ENCODE results near the gene NAT14.
"Not testable (repeated sequence)": the region's sequence is repeated elsewhere in the genome, so short reads cannot be mapped to it uniquely, and the experiment has no call there.

The NAT14 gene

GRCh38 chr19:55489711-55490477, 4.9 kb downstream of the NAT14 start:
- Mint-ChIP-seq H3K4me3 (no peak overlapping the region), H3K27ac (no peak overlapping the region), H3K9me3 (no peaks in the 10 kb centered on the region), H3K36me3 (ENCODE audit: insufficient read depth) (peaks cover 20% of the 10 kb centered on the region), H3K4me1 (ENCODE audit: low read depth in 2 of 2) (peaks cover 5 to 9% of the 10 kb centered on the region in 2 donors), H3K27me3 (peaks cover 6 to 25% of the 10 kb centered on the region in 2 donors)
- ATAC-seq (replicated peaks): no peak
- no peak for DNase-seq

- Mint-ChIP-seq H3K27ac (no peak overlapping the region), H3K27me3 (peaks cover 6 to 25% of the 10 kb centered on the region in 2 donors), H3K4me3 (no peak overlapping the region), H3K4me1 (ENCODE audit: low read depth in 2 of 2) (peaks cover 5 to 8% of the 10 kb centered on the region in 2 donors), H3K36me3 (ENCODE audit: insufficient read depth) (peaks cover 13% of the 10 kb centered on the region), H3K9me3 (no peaks in the 10 kb centered on the region)
- no peak for ATAC-seq (replicated peaks)
- no peak for DNase-seq
Measured at GRCh38 chr19:55490478-55491432, 5.8 kb downstream of the NAT14 start.

- H3K27ac Mint-ChIP-seq: peak overlapping the region in 1 of 2 donors; percentile 13
- peaks cover 6 to 25% of the 10 kb centered on the region in 2 donors for H3K27me3 Mint-ChIP-seq
- ATAC-seq (replicated peaks) (no peak), DNase-seq (no peak)
- no peaks in the 10 kb centered on the region for H3K9me3 Mint-ChIP-seq
- no peak overlapping the region for H3K4me3 Mint-ChIP-seq
- H3K4me1 Mint-ChIP-seq (ENCODE audit: low read depth in 2 of 2): peaks cover 0 to 5% of the 10 kb centered on the region in 2 donors
- peaks cover 9% of the 10 kb centered on the region for H3K36me3 Mint-ChIP-seq (ENCODE audit: insufficient read depth)
Measured at GRCh38 chr19:55491546-55492360, 6.8 kb downstream of the NAT14 start.

- DNase-seq (no peak), ATAC-seq (replicated peaks) (no peak)
- H3K4me3 Mint-ChIP-seq: no peak overlapping the region
- H3K4me1 Mint-ChIP-seq (ENCODE audit: low read depth in 2 of 2): peaks cover 0 to 3% of the 10 kb centered on the region in 2 donors
- peaks cover 6 to 25% of the 10 kb centered on the region in 2 donors for H3K27me3 Mint-ChIP-seq
- H3K36me3 Mint-ChIP-seq (ENCODE audit: insufficient read depth): peaks cover 4% of the 10 kb centered on the region
- no peaks in the 10 kb centered on the region for H3K9me3 Mint-ChIP-seq
- H3K27ac Mint-ChIP-seq: no peak overlapping the region
Measured at GRCh38 chr19:55492362-55492944, 7.5 kb downstream of the NAT14 start.

- ATAC-seq (replicated peaks): no peak
- Mint-ChIP-seq H3K36me3 (ENCODE audit: insufficient read depth) (no peaks in the 10 kb centered on the region), H3K27me3 (peaks cover 6 to 25% of the 10 kb centered on the region in 2 donors), H3K4me3 (no peak overlapping the region), H3K27ac (no peak overlapping the region), H3K4me1 (ENCODE audit: low read depth in 2 of 2) (peaks cover 0 to 1% of the 10 kb centered on the region in 2 donors), H3K9me3 (no peaks in the 10 kb centered on the region)
- no peak for DNase-seq
Measured at GRCh38 chr19:55493052-55493644, 8.2 kb downstream of the NAT14 start.

GRCh38 chr19:55493645-55494171, 8.7 kb downstream of the NAT14 start:
- Mint-ChIP-seq H3K27ac (no peak overlapping the region), H3K27me3 (peaks cover 6 to 25% of the 10 kb centered on the region in 2 donors), H3K9me3 (no peaks in the 10 kb centered on the region), H3K36me3 (ENCODE audit: insufficient read depth) (no peaks in the 10 kb centered on the region), H3K4me1 (ENCODE audit: low read depth in 2 of 2) (peaks cover 0 to 1% of the 10 kb centered on the region in 2 donors), H3K4me3 (peak overlapping the region in 1 of 2 donors; percentile 68)
- no peak for ATAC-seq (replicated peaks)
- DNase-seq: no peak

GRCh38 chr19:55494172-55494761, 9.3 kb downstream of the NAT14 start:
- Mint-ChIP-seq H3K27ac (no peak overlapping the region), H3K36me3 (ENCODE audit: insufficient read depth) (no peaks in the 10 kb centered on the region), H3K27me3 (peaks cover 6 to 25% of the 10 kb centered on the region in 2 donors), H3K4me3 (peak overlapping the region; percentile 44 to 68), H3K4me1 (ENCODE audit: low read depth in 2 of 2) (peaks cover 0 to 1% of the 10 kb centered on the region in 2 donors), H3K9me3 (no peaks in the 10 kb centered on the region)
- peak; percentile 27 for ATAC-seq (replicated peaks)
- DNase-seq: no peak

- Mint-ChIP-seq H3K4me3 (no peak overlapping the region), H3K4me1 (ENCODE audit: low read depth in 2 of 2) (peaks cover 0 to 1% of the 10 kb centered on the region in 2 donors), H3K27me3 (peaks cover 6 to 25% of the 10 kb centered on the region in 2 donors), H3K36me3 (ENCODE audit: insufficient read depth) (no peaks in the 10 kb centered on the region), H3K9me3 (no peaks in the 10 kb centered on the region), H3K27ac (no peak overlapping the region)
- ATAC-seq (replicated peaks) (no peak), DNase-seq (no peak)
Measured at GRCh38 chr19:55495646-55496349, 10.8 kb downstream of the NAT14 start.

- ATAC-seq (replicated peaks); H3K4me3 Mint-ChIP-seq; H3K36me3 Mint-ChIP-seq (ENCODE audit: insufficient read depth); H3K4me1 Mint-ChIP-seq (ENCODE audit: low read depth in 2 of 2); DNase-seq; H3K27ac Mint-ChIP-seq; H3K9me3 Mint-ChIP-seq: not testable (repeated sequence)
- peaks cover 6 to 25% of the 10 kb centered on the region in 2 donors for H3K27me3 Mint-ChIP-seq
Measured at GRCh38 chr19:55496820-55497219, 11.8 kb downstream of the NAT14 start.

GRCh38 chr19:55497763-55498162, 12.8 kb downstream of the NAT14 start:
- ATAC-seq (replicated peaks) (no peak), DNase-seq (no peak)
- H3K27me3 Mint-ChIP-seq: peaks cover 5 to 16% of the 10 kb centered on the region in 2 donors
- no peak overlapping the region for H3K27ac Mint-ChIP-seq
- no peaks in the 10 kb centered on the region for H3K36me3 Mint-ChIP-seq (ENCODE audit: insufficient read depth)
- peaks cover 0 to 1% of the 10 kb centered on the region in 2 donors for H3K4me1 Mint-ChIP-seq (ENCODE audit: low read depth in 2 of 2)
- H3K9me3 Mint-ChIP-seq: no peaks in the 10 kb centered on the region
- no peak overlapping the region for H3K4me3 Mint-ChIP-seq

- Mint-ChIP-seq H3K4me1 (ENCODE audit: low read depth in 2 of 2) (peaks cover 3 to 4% of the 10 kb centered on the region in 2 donors), H3K4me3 (no peak overlapping the region), H3K36me3 (ENCODE audit: insufficient read depth) (peaks cover 3% of the 10 kb centered on the region), H3K27me3 (peaks cover 0 to 10% of the 10 kb centered on the region in 2 donors), H3K27ac (no peak overlapping the region), H3K9me3 (no peaks in the 10 kb centered on the region)
- DNase-seq: no peak
- no peak for ATAC-seq (replicated peaks)
Measured at GRCh38 chr19:55498246-55498840, 13.4 kb downstream of the NAT14 start.

Data from effector memory CD8-positive, alpha-beta T cell (primary cell).